GM19239 (cell line): ENCODE measurements around the gene CDC14B.
"Not testable (repeated sequence)": the region's sequence is repeated elsewhere in the genome, so short reads cannot be mapped to it uniquely, and the experiment has no call there.

Source experiments
- DNase-seq: peaks from one replicate; pipeline ENCODE4 v3.0.0; 2011; ENCODE audit warnings: low spot score; ENCODE audit not compliant: insufficient read length
- FAIRE-seq: peaks from 2 replicates; lab custom pipeline; 2011; peaks lifted over from hg19 to GRCh38; lab: Jason Lieb, UNC

The CDC14B gene

GRCh38 chr9:96554801-96555566, 64.7 kb downstream of the CDC14B start:
- FAIRE-seq (no peak), DNase-seq (no peak)

GRCh38 chr9:96554326-96554725, 65.3 kb downstream of the CDC14B start:
- FAIRE-seq (no peak), DNase-seq (no peak)

GRCh38 chr9:96553070-96553469, 66.6 kb downstream of the CDC14B start:
- FAIRE-seq (no peak), DNase-seq (no peak)

- FAIRE-seq (no peak), DNase-seq (no peak)
These were observed 68.2 kb downstream of the CDC14B start for GRCh38 chr9:96551403-96551802.

GRCh38 chr9:96550659-96551058, 69.0 kb downstream of the CDC14B start:
- DNase-seq (no peak), FAIRE-seq (no peak)

- not testable (repeated sequence) for DNase-seq
These were observed 76.5 kb downstream of the CDC14B start for GRCh38 chr9:96543131-96543530.

GRCh38 chr9:96540106-96540505, 79.5 kb downstream of the CDC14B start:
- no peak for DNase-seq
- no peak for FAIRE-seq

More at GRCh38 chr9:96543131-96543530, 76.5 kb downstream of the CDC14B start:
- not testable (repeated sequence) for FAIRE-seq

- no peak for FAIRE-seq
- no peak for DNase-seq
These were observed 87.5 kb downstream of the CDC14B start for GRCh38 chr9:96532173-96532572.

GRCh38 chr9:96524764-96525163, 94.9 kb downstream of the CDC14B start:
- FAIRE-seq (no peak), DNase-seq (no peak)

GRCh38 chr9:96524045-96524444, 95.6 kb downstream of the CDC14B start:
- DNase-seq (no peak), FAIRE-seq (no peak)

- DNase-seq: no peak
These were observed 96.3 kb downstream of the CDC14B start for GRCh38 chr9:96523374-96523773.

GRCh38 chr9:96522366-96522765, 97.3 kb downstream of the CDC14B start:
- no peak for FAIRE-seq
- DNase-seq: no peak

More at GRCh38 chr9:96523374-96523773, 96.3 kb downstream of the CDC14B start:
- FAIRE-seq: no peak

- no peak for FAIRE-seq
These were observed 99.9 kb downstream of the CDC14B start for GRCh38 chr9:96519787-96520186.

GRCh38 chr9:96519095-96519494, 100.5 kb downstream of the CDC14B start:
- DNase-seq: no peak
- FAIRE-seq: no peak

More at GRCh38 chr9:96519787-96520186, 99.9 kb downstream of the CDC14B start:
- DNase-seq: no peak

- DNase-seq (no peak), FAIRE-seq (no peak)
These were observed 103.8 kb downstream of the CDC14B start for GRCh38 chr9:96515621-96516470.

- FAIRE-seq (no peak), DNase-seq (no peak)
These were observed 104.9 kb downstream of the CDC14B start for GRCh38 chr9:96514800-96515158.

GRCh38 chr9:96514108-96514799, 105.4 kb downstream of the CDC14B start:
- DNase-seq: no peak
- FAIRE-seq: no peak

- FAIRE-seq (no peak), DNase-seq (no peak)
These were observed 106.0 kb downstream of the CDC14B start for GRCh38 chr9:96513622-96514021.

- FAIRE-seq: no peak
- no peak for DNase-seq
These were observed 107.4 kb downstream of the CDC14B start for GRCh38 chr9:96512240-96512639.

GRCh38 chr9:96510258-96510657, 109.4 kb downstream of the CDC14B start:
- DNase-seq (no peak), FAIRE-seq (no peak)

- DNase-seq (no peak), FAIRE-seq (no peak)
These were observed 109.8 kb downstream of the CDC14B start for GRCh38 chr9:96509848-96510247.
